Retinal pigment epithelial cell (primary cell): ENCODE data around the gene ANGPTL8.

ENCODE experiments used
- DNase-seq: peaks from one replicate; pipeline ENCODE4 v3.0.0-alpha.2; 2010; ENCODE audit warnings: low read depth
- H3K4me3 ChIP-seq: 2 replicates; pipeline ENCODE4 v1.5.1; 2011; ENCODE audit warnings: mild to moderate bottlenecking, low read length, control low read depth, moderate library complexity
- TF ChIP-seq, protein P1 (sequence below): conservative IDR thresholded peaks from 2 replicates; pipeline ENCODE4 v1.5.1; 2011; ENCODE audit warnings: low read depth, low read length, control low read depth, inconsistent platforms

The ANGPTL8 gene, protein sequence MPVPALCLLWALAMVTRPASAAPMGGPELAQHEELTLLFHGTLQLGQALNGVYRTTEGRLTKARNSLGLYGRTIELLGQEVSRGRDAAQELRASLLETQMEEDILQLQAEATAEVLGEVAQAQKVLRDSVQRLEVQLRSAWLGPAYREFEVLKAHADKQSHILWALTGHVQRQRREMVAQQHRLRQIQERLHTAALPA

DNA sequence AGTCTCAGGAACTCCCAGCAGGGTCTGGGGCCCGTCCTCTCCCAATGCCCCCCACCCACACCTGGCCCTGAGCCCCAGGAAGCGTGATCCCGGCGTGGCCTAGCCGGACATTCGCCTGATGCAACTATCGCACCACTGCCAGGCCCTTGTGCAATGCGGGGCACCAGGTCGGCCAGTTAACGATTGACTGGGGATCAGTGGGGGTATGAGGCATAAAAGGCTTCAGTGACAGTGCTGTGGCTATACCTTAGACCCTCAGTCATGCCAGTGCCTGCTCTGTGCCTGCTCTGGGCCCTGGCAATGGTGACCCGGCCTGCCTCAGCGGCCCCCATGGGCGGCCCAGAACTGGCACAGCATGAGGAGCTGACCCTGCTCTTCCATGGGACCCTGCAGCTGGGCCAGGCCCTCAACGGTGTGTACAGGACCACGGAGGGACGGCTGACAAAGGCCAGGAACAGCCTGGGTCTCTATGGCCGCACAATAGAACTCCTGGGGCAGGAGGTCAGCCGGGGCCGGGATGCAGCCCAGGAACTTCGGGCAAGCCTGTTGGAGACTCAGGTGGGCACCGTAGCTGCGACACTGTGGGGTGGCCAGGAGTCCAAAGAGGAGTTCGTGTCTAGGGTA, at the start of gene ANGPTL8:
Gene ANGPTL8, plus strand, starts transcription at position 243 of the 624 bp plus-strand sequence. Its CDS starts 19 bp downstream, at position 262.
- no peak within 1 kb of the TSS for H3K4me3 ChIP-seq
- TF ChIP-seq, protein P1, sequence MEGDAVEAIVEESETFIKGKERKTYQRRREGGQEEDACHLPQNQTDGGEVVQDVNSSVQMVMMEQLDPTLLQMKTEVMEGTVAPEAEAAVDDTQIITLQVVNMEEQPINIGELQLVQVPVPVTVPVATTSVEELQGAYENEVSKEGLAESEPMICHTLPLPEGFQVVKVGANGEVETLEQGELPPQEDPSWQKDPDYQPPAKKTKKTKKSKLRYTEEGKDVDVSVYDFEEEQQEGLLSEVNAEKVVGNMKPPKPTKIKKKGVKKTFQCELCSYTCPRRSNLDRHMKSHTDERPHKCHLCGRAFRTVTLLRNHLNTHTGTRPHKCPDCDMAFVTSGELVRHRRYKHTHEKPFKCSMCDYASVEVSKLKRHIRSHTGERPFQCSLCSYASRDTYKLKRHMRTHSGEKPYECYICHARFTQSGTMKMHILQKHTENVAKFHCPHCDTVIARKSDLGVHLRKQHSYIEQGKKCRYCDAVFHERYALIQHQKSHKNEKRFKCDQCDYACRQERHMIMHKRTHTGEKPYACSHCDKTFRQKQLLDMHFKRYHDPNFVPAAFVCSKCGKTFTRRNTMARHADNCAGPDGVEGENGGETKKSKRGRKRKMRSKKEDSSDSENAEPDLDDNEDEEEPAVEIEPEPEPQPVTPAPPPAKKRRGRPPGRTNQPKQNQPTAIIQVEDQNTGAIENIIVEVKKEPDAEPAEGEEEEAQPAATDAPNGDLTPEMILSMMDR, result no peak
- no peak for DNase-seq

DNA sequence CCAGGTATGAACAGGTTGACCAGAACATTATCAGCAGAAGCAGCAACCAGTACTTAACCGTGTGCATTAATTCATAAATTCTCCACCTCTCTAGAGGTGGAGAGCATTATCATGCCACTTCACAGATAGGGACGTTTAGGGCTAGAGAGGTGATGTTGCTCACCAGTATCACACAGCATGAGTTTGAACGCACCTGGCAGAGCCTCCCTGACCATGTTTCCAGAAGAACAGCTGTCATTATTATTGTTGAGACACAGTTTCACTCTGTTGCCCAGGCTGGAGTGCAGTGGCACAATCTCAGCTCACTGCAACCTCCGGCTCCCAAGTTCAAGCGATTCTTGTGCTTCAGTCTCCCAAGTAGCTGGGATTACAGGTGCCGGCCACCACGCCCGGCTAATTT, 48.9 kb upstream of the ANGPTL8 start:
- H3K4me3 ChIP-seq, result no peak overlapping the region
- DNase-seq, result no peak
- TF ChIP-seq, protein P1, result no peak

DNA sequence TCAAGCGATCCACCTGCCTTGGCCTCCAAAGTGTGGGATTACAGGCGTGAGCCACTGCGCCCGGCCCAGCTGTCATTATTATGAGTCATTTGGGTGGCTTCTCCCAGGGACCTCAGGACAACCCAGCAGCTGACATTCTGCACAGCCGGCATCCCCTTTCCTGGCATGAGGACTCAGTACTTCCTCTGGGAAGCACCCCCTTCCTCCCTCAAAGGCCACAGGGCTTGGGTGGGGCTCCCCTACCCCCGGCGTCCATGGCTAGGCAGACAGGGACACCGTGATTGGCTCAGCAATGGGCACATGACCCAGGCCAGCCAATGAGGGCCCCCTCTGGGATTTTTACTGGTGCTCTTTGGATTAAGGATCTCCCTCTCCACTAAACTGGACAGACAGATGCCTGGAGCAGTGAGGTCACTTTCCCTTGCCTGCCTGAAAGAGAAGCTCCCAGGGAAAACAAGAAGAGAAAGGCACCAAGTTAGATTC, 48.1 kb upstream of the ANGPTL8 start:
- TF ChIP-seq, protein P1, result no peak
- DNase-seq, result no peak
- H3K4me3 ChIP-seq, result no peak overlapping the region

DNA sequence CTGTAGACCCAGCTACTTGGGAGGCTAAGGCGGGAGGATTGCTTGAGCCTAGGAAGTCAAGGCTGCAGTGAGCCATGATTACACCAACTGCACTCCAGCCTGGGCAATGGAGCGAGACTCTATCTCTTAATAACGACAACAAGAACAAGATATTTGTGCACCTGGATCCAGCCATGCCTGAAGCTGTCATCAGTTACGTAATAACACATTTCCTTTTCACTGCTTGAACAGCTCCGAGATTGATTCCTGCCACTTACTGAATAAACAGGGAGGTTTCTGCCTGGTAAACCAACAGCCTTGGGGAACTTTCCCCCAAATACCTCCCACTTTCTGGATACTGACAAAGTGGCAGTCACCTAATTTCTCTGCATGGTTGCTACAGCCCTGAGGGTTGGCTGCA, 47.5 kb upstream of the ANGPTL8 start:
- DNase-seq, result no peak
- TF ChIP-seq, protein P1, result no peak
- no peak overlapping the region for H3K4me3 ChIP-seq

DNA sequence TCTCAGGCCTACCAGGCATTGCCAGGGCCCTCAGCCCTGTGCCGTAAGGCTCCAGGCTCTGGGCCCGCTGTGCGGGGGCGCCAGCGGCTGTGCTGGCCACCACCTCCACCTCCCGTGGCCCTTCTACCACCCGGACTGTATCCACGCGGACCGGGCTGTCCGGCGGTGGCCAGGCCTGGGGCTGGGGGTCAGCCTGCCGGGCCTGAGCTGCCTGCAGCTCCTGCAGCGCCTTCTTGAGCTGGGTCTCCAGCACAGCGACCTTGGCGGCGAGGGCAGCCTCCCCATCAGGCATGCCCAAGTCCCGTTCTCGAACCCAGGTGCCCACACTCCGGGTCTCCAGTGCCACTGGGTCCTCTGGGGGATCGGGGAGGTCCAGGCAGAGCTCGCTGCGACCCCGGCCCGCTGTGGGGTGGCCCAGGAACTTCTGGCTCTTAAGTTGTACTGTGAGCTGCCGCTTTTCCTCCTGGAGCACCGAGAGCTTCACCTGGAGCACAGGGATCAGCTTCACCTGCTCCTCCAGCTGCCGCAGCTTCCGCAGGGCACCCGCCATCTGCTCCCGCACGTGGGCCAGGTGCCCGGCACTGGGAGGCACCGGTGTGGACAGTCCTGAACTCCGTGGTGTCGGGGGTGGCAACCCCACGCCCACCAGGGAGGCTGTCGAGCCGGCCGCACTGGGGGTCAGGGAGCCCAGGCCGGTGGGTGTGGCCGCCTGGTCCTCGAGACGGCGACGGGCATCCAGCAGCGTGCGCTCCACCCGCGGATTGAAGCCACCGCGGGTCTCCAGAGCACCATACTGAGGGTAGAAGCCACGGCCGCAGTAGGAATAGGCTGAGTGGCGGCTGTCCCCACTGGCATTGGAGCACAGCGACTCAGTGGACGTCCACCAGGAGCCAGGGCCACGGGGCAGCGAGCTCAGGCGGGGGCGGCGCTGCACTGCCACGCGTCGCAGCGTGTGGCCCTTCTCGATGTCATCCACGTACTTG, 46.2 kb upstream of the ANGPTL8 start:
- no peak overlapping the region for H3K4me3 ChIP-seq
- no peak for DNase-seq
- TF ChIP-seq, protein P1, result no peak

DNA sequence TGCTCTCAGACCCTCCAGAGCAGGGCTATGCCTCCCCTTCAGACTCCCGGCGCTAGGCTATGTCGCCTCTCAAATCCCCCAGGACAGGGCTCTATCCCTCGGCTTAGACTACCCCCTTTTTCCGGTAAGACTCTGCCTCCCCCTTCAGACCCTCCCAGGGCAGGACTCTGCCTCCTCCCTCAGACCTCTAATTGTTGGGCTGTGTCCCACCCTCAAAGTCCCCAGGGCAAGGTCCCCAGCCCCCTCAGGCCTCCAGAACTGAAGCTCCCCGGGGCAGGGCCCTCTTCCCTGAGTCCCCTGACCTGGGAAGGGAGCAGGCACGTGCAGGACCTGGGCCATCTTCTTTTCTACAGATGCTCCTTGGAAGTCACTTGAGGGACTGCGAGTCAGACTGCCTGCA, 45.2 kb upstream of the ANGPTL8 start:
- H3K4me3 ChIP-seq, result no peak overlapping the region
- TF ChIP-seq, protein P1, result no peak
- no peak for DNase-seq
